GM20000 (cell line): Measurements from ENCODE around the gene ANKFN1.

Experiments used
- DNase-seq: peaks from one replicate; pipeline ENCODE4 v3.0.0; 2012; ENCODE audit warnings: low spot score
- TF ChIP-seq, protein P1 (sequence below): IDR thresholded peaks from 2 replicates; pipeline ENCODE4 v1.5.1; 2012; ENCODE audit warnings: mild to moderate bottlenecking, control low read depth; ENCODE audit errors: extremely low read depth, missing control alignments

ANKFN1 gene

DNA sequence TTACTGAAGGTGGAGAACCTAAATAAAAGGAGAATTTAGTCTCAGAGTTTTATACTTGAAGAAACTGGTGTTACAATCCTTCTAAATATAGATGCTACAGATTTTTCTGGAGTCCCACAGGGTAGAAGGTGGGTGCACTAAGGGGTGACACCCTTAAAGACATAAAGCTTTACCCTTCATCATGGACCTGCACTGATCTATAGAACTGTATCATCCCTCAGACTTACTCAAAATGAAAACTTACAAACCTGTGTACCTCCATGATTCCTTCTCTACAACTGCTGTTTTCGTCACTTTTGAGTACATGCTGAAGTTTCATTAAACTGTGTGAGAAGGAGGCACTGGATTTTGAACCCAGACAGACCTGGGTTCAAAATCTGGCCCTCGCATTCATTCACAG lies 270.7 kb downstream of the ANKFN1 start:
- no peak for DNase-seq
- TF ChIP-seq, protein P1, sequence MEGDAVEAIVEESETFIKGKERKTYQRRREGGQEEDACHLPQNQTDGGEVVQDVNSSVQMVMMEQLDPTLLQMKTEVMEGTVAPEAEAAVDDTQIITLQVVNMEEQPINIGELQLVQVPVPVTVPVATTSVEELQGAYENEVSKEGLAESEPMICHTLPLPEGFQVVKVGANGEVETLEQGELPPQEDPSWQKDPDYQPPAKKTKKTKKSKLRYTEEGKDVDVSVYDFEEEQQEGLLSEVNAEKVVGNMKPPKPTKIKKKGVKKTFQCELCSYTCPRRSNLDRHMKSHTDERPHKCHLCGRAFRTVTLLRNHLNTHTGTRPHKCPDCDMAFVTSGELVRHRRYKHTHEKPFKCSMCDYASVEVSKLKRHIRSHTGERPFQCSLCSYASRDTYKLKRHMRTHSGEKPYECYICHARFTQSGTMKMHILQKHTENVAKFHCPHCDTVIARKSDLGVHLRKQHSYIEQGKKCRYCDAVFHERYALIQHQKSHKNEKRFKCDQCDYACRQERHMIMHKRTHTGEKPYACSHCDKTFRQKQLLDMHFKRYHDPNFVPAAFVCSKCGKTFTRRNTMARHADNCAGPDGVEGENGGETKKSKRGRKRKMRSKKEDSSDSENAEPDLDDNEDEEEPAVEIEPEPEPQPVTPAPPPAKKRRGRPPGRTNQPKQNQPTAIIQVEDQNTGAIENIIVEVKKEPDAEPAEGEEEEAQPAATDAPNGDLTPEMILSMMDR: no peak

DNA sequence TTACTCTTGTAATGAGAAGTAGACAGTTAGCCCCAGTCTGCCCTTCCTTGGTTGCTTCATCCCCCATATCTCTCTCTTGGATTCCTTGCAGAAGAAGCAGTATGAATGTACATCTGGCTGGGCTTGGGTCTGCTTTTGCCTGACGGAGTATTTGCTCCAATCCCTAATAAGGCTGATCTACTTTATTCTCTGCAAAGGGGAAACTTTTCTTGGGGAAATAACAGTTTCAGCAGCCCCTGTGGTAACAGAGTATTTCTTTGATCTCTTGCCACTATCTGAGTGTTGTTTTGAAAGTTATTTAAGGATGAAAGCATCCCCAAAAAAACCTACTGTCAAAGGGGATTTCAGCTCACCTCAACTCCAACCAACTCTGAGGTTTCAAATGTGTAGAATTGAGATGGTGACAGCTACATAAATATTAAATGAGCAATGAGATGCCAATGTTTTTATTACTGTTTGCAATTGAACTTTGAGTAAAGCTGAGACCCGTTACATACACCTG lies 271.3 kb downstream of the ANKFN1 start:
- TF ChIP-seq, protein P1: no peak
- DNase-seq: no peak

DNA sequence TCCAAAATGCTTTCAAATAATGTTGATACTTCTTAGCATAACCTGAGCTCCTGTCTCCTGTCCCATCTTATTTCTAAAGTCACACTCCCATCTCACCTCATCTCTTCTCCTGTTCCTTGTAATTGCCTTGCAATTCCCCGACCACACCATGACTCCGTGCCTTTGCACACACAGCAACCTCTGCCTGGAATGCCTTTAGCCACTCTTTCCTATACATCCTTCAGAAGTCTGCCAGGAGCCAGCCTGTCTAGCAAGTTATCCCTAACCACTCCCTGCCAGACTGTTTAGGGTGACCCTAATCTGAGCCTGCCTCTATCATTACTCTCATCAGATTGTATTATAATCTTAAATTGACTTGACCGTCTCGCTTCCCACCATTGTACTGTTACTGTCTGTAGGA lies 272.2 kb downstream of the ANKFN1 start:
- DNase-seq: no peak
- TF ChIP-seq, protein P1: no peak

DNA sequence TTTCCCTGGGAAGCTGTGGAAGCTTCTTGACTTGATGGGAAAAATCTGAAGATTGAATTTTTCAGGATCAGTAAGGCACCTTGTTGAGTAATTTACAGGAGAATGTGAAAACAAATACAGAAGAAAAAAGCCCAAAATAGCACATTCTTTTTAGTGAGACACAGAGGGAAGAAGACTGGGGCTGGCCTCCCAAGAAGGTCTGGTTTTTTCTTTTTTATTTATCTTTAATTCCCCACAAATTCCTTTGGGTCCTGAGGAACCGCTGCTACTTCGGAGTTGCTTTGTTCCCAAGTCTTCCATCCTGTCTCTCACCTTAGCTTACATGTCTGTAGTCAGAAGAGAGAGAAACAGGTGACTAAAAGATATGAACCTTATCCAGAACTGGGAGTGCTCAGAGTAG lies 273.6 kb downstream of the ANKFN1 start:
- no peak for DNase-seq
- TF ChIP-seq, protein P1: no peak

DNA sequence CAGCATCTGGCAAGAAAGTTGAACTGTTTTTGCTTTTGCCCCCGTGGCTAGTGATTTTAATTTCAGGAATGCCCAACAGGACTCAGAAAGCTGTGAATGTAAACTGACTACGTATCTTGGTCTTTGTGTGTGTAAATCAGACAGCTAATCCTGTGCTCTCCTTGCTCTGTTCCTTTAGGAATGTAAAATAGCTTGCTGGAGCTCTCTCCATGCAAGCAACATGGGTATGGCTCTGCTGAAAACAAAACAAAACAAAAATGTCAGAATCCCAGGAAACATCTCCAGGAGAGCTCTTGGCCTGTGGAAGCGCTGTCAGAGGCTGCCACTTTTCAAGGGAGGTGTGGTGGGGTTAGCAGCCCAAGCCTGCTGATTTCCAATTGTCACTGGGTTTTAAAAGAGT lies 278.5 kb downstream of the ANKFN1 start:
- TF ChIP-seq, protein P1: no peak
- DNase-seq: no peak

DNA sequence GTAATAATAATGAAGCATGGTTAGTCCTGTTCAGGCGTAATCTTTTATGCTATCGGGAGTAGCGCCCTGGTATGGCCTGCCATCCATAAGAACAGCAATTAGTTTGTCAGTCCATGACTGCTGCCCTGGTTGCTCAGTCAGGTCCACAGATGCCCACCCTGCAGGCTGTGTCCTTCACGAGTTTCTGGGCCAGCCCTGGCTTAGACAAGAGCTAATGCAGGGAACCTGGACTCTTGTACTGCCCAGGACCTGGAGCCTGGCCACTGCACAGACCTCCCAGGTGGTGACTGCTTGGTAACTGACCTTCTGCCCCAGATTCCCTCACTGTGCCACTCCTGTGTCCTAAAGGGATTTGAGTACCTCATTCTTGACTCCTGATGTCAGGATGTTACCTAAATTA lies 279.2 kb downstream of the ANKFN1 start:
- TF ChIP-seq, protein P1: no peak
- DNase-seq: no peak

DNA sequence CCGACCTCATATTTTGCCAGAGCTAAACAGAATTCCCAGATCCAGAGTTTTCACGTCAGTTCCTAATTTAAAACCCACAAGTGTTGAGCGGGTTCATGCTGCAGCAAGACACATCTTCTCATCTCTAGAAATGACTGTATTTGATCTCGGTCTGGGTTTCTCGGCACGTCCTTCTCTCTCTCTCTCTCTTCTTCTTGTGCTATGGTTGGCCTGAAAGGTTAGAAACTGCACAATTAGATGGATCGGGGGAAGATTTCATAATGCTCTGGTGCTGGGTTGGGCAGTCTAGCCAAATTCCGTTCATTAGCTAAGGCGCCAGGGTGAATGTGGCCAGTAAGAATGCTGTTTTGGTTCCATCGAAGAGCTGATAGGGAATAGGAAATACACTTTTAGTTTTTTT lies 281.3 kb downstream of the ANKFN1 start:
- TF ChIP-seq, protein P1: no peak
- no peak for DNase-seq

DNA sequence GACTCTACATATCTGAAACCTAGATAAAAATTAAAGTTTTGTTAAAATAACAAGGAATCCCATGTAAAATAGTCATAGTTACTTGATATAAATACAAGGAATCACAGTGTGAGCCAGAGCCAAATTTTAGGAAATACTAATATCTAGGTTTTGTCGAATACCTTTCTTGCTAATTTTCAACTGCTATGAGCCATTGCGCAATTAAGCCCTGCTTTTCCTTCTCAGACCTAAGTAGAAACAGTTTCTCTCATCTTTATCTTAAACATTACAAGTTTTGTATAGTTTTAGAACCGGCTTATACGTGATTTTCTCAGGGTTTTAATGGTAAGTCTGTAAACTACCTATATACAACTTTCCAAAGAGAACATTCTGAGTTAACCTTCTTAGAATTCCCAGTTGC lies 282.9 kb downstream of the ANKFN1 start:
- no peak for DNase-seq
- TF ChIP-seq, protein P1: no peak
